IPS-18a (cell line): ENCODE results near the gene CBL.

Experiments
- H3K27ac ChIP-seq: one replicate; pipeline ENCODE4 v1.5.1; 2013; ENCODE audit warnings: low read length
- H3K27me3 ChIP-seq: one replicate; pipeline ENCODE4 v1.6.1; 2013; ENCODE audit warnings: mild to moderate bottlenecking, low read length; ENCODE audit not compliant: control insufficient read depth, insufficient read depth
- H3K36me3 ChIP-seq: one replicate; pipeline ENCODE4 v1.6.1; 2013; ENCODE audit warnings: low read depth, low read length; ENCODE audit not compliant: control insufficient read depth
- H3K4me1 ChIP-seq: one replicate; pipeline ENCODE4 v1.6.1; 2013; ENCODE audit warnings: low read depth, low read length; ENCODE audit not compliant: control insufficient read depth
- H3K4me3 ChIP-seq: one replicate; pipeline ENCODE4 v1.5.1; 2013; ENCODE audit warnings: low read length
- H3K9ac ChIP-seq: one replicate; pipeline ENCODE4 v1.6.1; 2013; ENCODE audit warnings: mild to moderate bottlenecking, low read length, moderate library complexity
- H3K9me3 ChIP-seq: one replicate; pipeline ENCODE4 v1.6.1; 2013; ENCODE audit warnings: low read depth, low read length; ENCODE audit not compliant: control insufficient read depth

CBL gene

GRCh38 chr11:119338965-119339588 is 132.9 kb downstream of the CBL start:
- Histone ChIP-seq H3K27ac (no peak overlapping the region), H3K4me1 (peaks cover 13% of the 10 kb centered on the region), H3K36me3 (peaks cover 7% of the 10 kb centered on the region), H3K4me3 (peak overlapping the region; percentile 51), H3K27me3 (peaks cover 41% of the 10 kb centered on the region), H3K9ac (no peak overlapping the region), H3K9me3 (no peaks in the 10 kb centered on the region)

- no peak overlapping the region for H3K27ac ChIP-seq
- peaks cover 13% of the 10 kb centered on the region for H3K4me1 ChIP-seq
- H3K9me3 ChIP-seq = no peaks in the 10 kb centered on the region
- H3K36me3 ChIP-seq = peaks cover 7% of the 10 kb centered on the region
- no peak overlapping the region for H3K9ac ChIP-seq
- H3K4me3 ChIP-seq = peak overlapping the region; percentile 51
- H3K27me3 ChIP-seq = peaks cover 41% of the 10 kb centered on the region
These were observed 133.6 kb downstream of the CBL start for GRCh38 chr11:119339589-119340334.

- Histone ChIP-seq H3K4me3 (peak within 1 kb of the TSS; percentile 51), H3K9ac (no peak within 1 kb of the TSS), H3K9me3 (no peaks in the 10 kb centered on the region), H3K27me3 (peaks cover 41% of the 10 kb centered on the region), H3K4me1 (peaks cover 13% of the 10 kb centered on the region), H3K27ac (no peak within 1 kb of the TSS), H3K36me3 (peaks cover 7% of the 10 kb centered on the region)
These were observed 134.4 kb downstream of the CBL start, which contains the start of gene C1QTNF5 for GRCh38 chr11:119340335-119341221. TSS of gene C1QTNF5 (minus strand) at chr11:119340883. CDS start at chr11:119340397, 486 bp downstream.

GRCh38 chr11:119341222-119342022 is 135.3 kb downstream of the CBL start:
- H3K9me3 ChIP-seq = no peaks in the 10 kb centered on the region
- H3K4me1 ChIP-seq = peaks cover 13% of the 10 kb centered on the region
- H3K36me3 ChIP-seq = peaks cover 3% of the 10 kb centered on the region
- peak overlapping the region; percentile 51 for H3K4me3 ChIP-seq
- H3K27ac ChIP-seq = no peak overlapping the region
- H3K9ac ChIP-seq = no peak overlapping the region
- peaks cover 41% of the 10 kb centered on the region for H3K27me3 ChIP-seq

GRCh38 chr11:119342023-119342300 is 135.8 kb downstream of the CBL start:
- H3K27me3 ChIP-seq = peaks cover 41% of the 10 kb centered on the region
- no peak overlapping the region for H3K9ac ChIP-seq
- H3K4me3 ChIP-seq = no peak overlapping the region
- H3K9me3 ChIP-seq = no peaks in the 10 kb centered on the region
- no peak overlapping the region for H3K27ac ChIP-seq
- no peaks in the 10 kb centered on the region for H3K36me3 ChIP-seq
- H3K4me1 ChIP-seq = peaks cover 13% of the 10 kb centered on the region

- no peak overlapping the region for H3K27ac ChIP-seq
- H3K27me3 ChIP-seq = peaks cover 41% of the 10 kb centered on the region
These were observed 136.4 kb downstream of the CBL start for GRCh38 chr11:119342362-119343130.

GRCh38 chr11:119343726-119344125 is 137.6 kb downstream of the CBL start:
- H3K9ac ChIP-seq = no peak overlapping the region
- H3K4me3 ChIP-seq = no peak overlapping the region
- H3K27ac ChIP-seq = no peak overlapping the region
- peaks cover 7% of the 10 kb centered on the region for H3K4me1 ChIP-seq
- H3K36me3 ChIP-seq = no peaks in the 10 kb centered on the region
- no peaks in the 10 kb centered on the region for H3K9me3 ChIP-seq
- H3K27me3 ChIP-seq = peaks cover 37% of the 10 kb centered on the region

More at GRCh38 chr11:119342362-119343130, 136.4 kb downstream of the CBL start:
- Histone ChIP-seq H3K4me3 (no peak overlapping the region), H3K9ac (no peak overlapping the region), H3K9me3 (no peaks in the 10 kb centered on the region), H3K36me3 (no peaks in the 10 kb centered on the region), H3K4me1 (peaks cover 13% of the 10 kb centered on the region)

GRCh38 chr11:119344291-119345010 is 138.3 kb downstream of the CBL start:
- Histone ChIP-seq H3K9ac (no peak overlapping the region), H3K27ac (no peak overlapping the region), H3K4me1 (peaks cover 6% of the 10 kb centered on the region), H3K9me3 (no peaks in the 10 kb centered on the region), H3K27me3 (peaks cover 29% of the 10 kb centered on the region), H3K4me3 (no peak overlapping the region), H3K36me3 (no peaks in the 10 kb centered on the region)

GRCh38 chr11:119345685-119346084 is 139.5 kb downstream of the CBL start:
- peaks cover 6% of the 10 kb centered on the region for H3K4me1 ChIP-seq
- no peak overlapping the region for H3K4me3 ChIP-seq
- H3K27me3 ChIP-seq = peaks cover 17% of the 10 kb centered on the region
- no peaks in the 10 kb centered on the region for H3K36me3 ChIP-seq
- H3K9me3 ChIP-seq = no peaks in the 10 kb centered on the region
- H3K9ac ChIP-seq = no peak overlapping the region
- H3K27ac ChIP-seq = no peak overlapping the region

- H3K27me3 ChIP-seq = peaks cover 8% of the 10 kb centered on the region
- H3K9me3 ChIP-seq = no peaks in the 10 kb centered on the region
- no peaks in the 10 kb centered on the region for H3K4me1 ChIP-seq
- H3K9ac ChIP-seq = no peak within 1 kb of the TSS
- H3K4me3 ChIP-seq = no peak within 1 kb of the TSS
- no peaks in the 10 kb centered on the region for H3K36me3 ChIP-seq
- H3K27ac ChIP-seq = no peak within 1 kb of the TSS
These were observed 140.5 kb downstream of the CBL start, which contains the start of gene MFRP for GRCh38 chr11:119346605-119347004. TSS of gene MFRP (minus strand) at chr11:119346705. CDS start at chr11:119346513, 192 bp downstream.
